CD4-positive, alpha-beta T cell treated with Interleukin-17A for 1 hour (primary cell): ENCODE results near the gene UNC13B.

Experiments
- DNase-seq: peaks from one replicate; pipeline ENCODE4 v3.0.0-alpha.2; 2020

Gene UNC13B

DNA sequence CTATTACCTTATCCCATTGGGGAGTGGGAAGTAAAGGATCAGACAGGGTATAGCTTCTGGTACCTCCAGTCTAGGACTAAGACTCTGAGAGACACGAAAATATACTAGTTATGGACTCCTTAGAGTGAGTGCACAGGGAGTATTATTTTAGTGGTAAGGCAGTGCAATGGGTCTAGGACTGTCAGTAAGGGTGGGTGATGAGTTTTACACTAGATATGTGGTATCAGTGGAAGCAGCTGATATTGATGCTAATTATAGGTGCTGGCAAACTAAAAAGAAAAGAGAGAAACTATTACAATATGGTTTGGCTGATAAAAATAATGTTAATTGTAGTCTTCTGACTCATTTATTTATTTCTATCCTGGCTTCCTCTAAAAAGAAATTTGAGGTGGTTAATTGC is 118.6 kb downstream of the UNC13B start:
- DNase-seq, result no peak

- no peak for DNase-seq
Observed at GRCh38 chr9:35285731-35286130, 123.9 kb downstream of the UNC13B start.

DNA sequence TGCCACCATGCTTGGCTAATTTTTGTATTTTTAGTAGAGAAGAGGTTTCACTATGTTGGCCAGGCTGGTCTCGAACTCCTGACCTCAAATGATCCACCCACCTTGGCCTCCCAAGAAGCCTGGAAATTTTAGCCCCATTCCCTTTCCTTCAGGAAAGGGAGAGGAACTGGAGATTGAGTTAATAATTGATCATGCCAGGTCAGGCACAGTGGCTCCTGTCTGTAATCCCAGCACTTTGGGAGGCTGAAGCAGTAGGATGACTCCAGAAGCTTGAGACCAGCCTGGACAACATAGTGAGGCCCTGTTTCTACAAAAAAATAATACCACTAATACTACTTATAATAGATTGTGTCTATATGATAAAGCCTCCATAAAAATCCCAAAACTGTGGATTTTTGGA is 124.6 kb downstream of the UNC13B start:
- no peak for DNase-seq

- DNase-seq, result no peak
Observed at GRCh38 chr9:35287987-35288632, 126.3 kb downstream of the UNC13B start.

GRCh38 chr9:35288778-35289177 is 127.0 kb downstream of the UNC13B start:
- DNase-seq, result no peak

- DNase-seq, result no peak
Observed at GRCh38 chr9:35293376-35293964, 131.7 kb downstream of the UNC13B start.

GRCh38 chr9:35294066-35294465 is 132.3 kb downstream of the UNC13B start:
- no peak for DNase-seq

DNA sequence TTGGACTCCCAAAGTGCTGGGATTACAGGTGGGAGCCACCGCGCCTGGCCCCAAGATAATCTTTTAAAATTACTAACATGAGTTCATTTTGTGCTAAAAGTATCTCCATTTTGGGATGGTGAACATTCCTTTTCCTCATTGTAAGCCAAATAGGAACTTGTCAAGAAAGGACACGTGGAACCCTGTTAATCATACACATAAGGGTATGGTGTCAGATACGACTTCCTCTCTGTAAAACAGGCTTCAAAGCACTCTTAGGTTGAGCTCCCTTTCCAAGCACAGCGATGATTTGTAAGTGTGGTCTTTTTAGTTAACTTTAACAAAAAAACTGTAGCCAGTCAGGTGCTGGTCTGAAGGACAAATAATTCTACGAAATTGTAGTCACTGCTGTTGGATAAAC is 132.7 kb downstream of the UNC13B start:
- DNase-seq, result no peak

DNA sequence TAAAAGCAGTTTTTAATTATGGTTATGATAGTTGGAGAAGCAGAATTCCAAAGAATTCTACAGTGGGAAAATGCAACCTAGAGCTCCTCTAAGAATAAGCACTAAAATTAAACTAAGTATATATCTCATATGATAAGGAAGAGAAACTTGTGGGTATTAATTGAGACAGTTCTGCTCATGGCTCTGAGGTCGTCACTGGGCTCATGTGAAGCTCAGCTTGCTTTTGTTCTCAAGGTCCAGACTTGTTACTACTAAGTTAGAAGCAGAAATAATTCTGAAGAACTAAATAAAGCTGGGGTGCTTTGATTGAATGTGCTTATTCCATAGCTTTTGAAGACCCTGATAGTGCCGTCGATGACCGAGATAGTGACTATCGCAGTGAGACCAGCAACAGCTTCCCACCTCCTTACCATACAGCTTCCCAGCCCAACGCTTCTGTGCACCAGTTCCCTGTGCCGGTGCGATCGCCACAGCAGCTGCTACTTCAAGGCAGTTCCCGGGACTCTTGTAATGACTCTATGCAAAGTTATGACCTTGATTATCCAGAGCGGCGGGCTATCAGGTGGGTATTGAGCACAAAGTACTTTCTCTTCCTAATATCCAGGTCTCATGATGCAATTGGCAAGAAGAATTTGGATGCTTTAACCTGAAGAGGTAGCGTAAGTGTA is 133.7 kb downstream of the UNC13B start:
- no peak for DNase-seq

GRCh38 chr9:35303567-35303966 is 141.8 kb downstream of the UNC13B start:
- no peak for DNase-seq

DNA sequence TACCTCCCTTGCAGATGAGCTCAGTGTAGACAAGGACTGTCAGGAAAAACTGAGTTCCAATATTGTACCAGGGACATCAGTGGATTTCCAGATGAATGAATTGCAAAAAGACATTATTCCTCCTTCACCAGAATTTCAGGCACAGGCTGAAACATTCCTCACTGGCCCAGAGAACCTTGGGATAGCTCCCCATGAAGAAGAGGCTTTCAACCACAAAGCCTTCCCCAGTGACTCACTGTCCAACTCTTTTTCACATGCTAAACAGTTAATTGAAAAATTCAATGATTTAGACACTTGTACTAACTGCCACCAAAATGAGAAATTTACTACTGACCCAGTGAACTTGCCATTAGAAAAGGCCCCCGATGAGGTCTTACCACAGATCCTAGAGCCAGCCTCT is 144.5 kb downstream of the UNC13B start:
- DNase-seq, result no peak

DNA sequence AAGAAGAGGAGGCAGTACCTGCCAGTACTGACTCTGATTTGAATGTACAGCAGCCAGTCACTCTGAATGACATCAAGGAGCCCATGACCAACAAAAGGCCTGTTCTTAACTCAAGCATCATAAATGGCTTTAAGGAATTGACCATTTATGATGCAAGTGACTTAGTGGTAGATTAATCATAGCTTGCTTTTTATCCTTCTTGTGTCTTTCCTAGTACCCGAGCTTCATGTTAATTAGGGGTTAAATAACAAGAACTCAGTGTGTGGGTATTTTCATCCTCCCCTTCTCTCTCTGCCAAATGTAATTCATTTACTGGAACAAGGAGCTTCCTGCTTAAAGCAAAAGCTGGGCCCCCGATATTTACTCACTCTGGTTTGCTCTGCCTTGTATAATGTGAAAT is 146.5 kb downstream of the UNC13B start:
- DNase-seq, result no peak

- DNase-seq, result no peak
Observed at GRCh38 chr9:35311891-35312639, 150.3 kb downstream of the UNC13B start.

- no peak for DNase-seq
Observed at GRCh38 chr9:35313460-35313859, 151.7 kb downstream of the UNC13B start.

GRCh38 chr9:35313916-35314315 is 152.1 kb downstream of the UNC13B start:
- DNase-seq, result no peak

- no peak for DNase-seq
Observed at GRCh38 chr9:35318741-35319140, 156.9 kb downstream of the UNC13B start.

- no peak for DNase-seq
Observed at GRCh38 chr9:35322075-35322885, 160.5 kb downstream of the UNC13B start.

- no peak for DNase-seq
Observed at GRCh38 chr9:35324966-35325365, 163.2 kb downstream of the UNC13B start.

DNA sequence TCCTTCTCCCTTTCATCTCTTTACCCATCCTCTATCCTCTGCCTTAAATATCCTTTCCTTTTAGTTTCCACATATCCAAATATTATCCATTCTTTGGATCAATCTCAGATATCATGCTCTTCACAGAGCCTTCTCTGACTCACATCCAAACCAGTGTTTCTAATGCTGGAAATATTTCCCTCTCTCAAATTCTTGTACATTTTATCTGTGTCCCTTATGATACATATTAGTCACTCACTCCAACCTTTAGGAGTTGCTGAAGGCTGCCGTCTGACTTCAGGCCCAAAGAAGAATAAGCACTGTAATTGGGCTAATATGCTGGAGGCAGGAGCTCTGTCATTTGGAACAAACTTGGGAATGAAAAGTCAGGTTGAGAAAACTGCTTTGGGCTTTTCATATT is 171.7 kb downstream of the UNC13B start:
- no peak for DNase-seq

- DNase-seq, result no peak
Observed at GRCh38 chr9:35335164-35335563, 173.4 kb downstream of the UNC13B start.

GRCh38 chr9:35338086-35338485 is 176.3 kb downstream of the UNC13B start:
- DNase-seq, result no peak

DNA sequence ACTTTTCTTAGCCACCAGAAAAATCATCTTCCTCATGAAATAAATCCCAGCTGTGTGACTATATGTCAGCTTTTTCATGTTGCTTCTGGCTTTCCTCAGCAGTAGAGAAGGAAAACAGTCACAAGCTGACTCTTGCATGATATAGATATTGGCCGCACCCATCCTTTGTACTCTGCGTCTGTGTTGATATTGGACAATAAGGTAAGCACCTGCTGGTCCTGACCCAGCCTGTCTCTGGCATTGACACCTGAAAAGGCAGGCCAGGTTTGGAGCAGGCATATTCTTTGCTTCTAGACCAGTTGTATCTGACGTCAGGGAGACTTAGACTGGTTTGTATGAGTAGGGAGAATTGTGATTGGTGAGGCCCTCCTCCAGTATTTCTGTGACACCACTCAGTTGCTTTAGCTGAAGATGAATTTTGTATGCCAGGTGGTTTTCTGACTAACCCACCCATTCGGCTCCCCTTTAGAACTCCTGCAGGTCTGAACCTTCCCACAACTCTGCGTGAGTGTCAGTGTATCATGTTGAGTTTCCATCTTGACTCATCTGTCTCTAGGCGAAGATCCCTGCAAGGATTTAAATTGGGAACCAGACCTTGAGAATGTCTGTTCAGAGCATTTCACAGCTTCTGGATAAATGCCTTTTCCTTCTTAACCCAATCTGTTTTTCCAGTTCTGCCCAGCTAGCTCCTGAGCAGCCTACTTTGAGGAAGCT is 176.9 kb downstream of the UNC13B start:
- no peak for DNase-seq
